Stimulated activated CD4-positive, alpha-beta T cell treated with anti-CD3 and anti-CD28 coated beads, Interleukin-1b, Interleukin-23, amount 100 ng/mL, for 24 hours (primary cell): ENCODE data around the gene MRPS27.

ENCODE experiments used
- DNase-seq, 4 experiments: peaks; one replicate each; pipeline ENCODE4 v3.0.0-alpha.2; 2020; ENCODE audit warnings: low read depth in 4 of 4, low spot score in 1 of 4

The MRPS27 gene

GRCh38 chr5:72206160-72206559 is 113.9 kb downstream of the MRPS27 start:
- DNase-seq: no peak

- no peak for DNase-seq
Observed at GRCh38 chr5:72205431-72206009, 114.5 kb downstream of the MRPS27 start.

- no peak for DNase-seq
Observed at GRCh38 chr5:72204946-72205345, 115.1 kb downstream of the MRPS27 start.

GRCh38 chr5:72203251-72203845 is 116.7 kb downstream of the MRPS27 start:
- no peak for DNase-seq

GRCh38 chr5:72202331-72202825 is 117.7 kb downstream of the MRPS27 start:
- DNase-seq: no peak

- no peak for DNase-seq
Observed at GRCh38 chr5:72199681-72200080, 120.4 kb downstream of the MRPS27 start.

GRCh38 chr5:72197393-72197792 is 122.6 kb downstream of the MRPS27 start:
- DNase-seq: no peak

- no peak for DNase-seq
Observed at GRCh38 chr5:72195581-72195980, 124.5 kb downstream of the MRPS27 start.

- no peak for DNase-seq
Observed at GRCh38 chr5:72194846-72195245, 125.2 kb downstream of the MRPS27 start.

GRCh38 chr5:72191404-72191803 is 128.6 kb downstream of the MRPS27 start:
- DNase-seq: no peak

GRCh38 chr5:72189146-72189545 is 130.9 kb downstream of the MRPS27 start:
- DNase-seq: no peak

GRCh38 chr5:72188166-72188565 is 131.9 kb downstream of the MRPS27 start:
- no peak for DNase-seq

GRCh38 chr5:72187388-72188075 is 132.5 kb downstream of the MRPS27 start:
- DNase-seq: no peak

GRCh38 chr5:72185496-72186329 is 134.3 kb downstream of the MRPS27 start:
- no peak for DNase-seq

GRCh38 chr5:72184408-72184807 is 135.6 kb downstream of the MRPS27 start:
- no peak for DNase-seq

GRCh38 chr5:72183101-72183520 is 136.9 kb downstream of the MRPS27 start:
- DNase-seq: no peak

- DNase-seq: no peak
Observed at GRCh38 chr5:72182686-72183085, 137.4 kb downstream of the MRPS27 start.

- no peak for DNase-seq
Observed at GRCh38 chr5:72180925-72181324, 139.1 kb downstream of the MRPS27 start.

- DNase-seq: no peak
Observed at GRCh38 chr5:72179816-72180440, 140.1 kb downstream of the MRPS27 start.

- no peak for DNase-seq
Observed at GRCh38 chr5:72179028-72179815, 140.8 kb downstream of the MRPS27 start.
